Measurements from ENCODE around the gene MLLT10. TPM values are rescaled to one million over a fixed set of nuclear protein-coding genes. Genes with fewer than 3 reads are reported as not detected.
"Not testable (repeated sequence)": the region's sequence is repeated elsewhere in the genome, so short reads cannot be mapped to it uniquely, and the experiment has no call there.

The MLLT10 gene
- total RNA-seq, 1 donor from 2014 or later, result 65.6 TPM

- no peak for DNase-seq (ENCODE audit: low spot score, unreplicated experiment)
- Mint-ChIP-seq H3K27ac (peak overlapping the region; percentile 45), H3K4me3 (ENCODE audit: low read depth) (peak overlapping the region; percentile 60), H3K27me3 (no peaks in the 10 kb centered on the region), H3K4me1 (ENCODE audit: low read depth) (peaks cover 14% of the 10 kb centered on the region), H3K9me3 (ENCODE audit: low read depth) (no peaks in the 10 kb centered on the region), H3K36me3 (ENCODE audit: insufficient read depth) (peaks cover 15% of the 10 kb centered on the region)
- TF ChIP-seq, protein P1, sequence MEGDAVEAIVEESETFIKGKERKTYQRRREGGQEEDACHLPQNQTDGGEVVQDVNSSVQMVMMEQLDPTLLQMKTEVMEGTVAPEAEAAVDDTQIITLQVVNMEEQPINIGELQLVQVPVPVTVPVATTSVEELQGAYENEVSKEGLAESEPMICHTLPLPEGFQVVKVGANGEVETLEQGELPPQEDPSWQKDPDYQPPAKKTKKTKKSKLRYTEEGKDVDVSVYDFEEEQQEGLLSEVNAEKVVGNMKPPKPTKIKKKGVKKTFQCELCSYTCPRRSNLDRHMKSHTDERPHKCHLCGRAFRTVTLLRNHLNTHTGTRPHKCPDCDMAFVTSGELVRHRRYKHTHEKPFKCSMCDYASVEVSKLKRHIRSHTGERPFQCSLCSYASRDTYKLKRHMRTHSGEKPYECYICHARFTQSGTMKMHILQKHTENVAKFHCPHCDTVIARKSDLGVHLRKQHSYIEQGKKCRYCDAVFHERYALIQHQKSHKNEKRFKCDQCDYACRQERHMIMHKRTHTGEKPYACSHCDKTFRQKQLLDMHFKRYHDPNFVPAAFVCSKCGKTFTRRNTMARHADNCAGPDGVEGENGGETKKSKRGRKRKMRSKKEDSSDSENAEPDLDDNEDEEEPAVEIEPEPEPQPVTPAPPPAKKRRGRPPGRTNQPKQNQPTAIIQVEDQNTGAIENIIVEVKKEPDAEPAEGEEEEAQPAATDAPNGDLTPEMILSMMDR (IDR thresholded peaks at IDR 0.05; ENCODE audit: unreplicated experiment), result no peak
Measured at GRCh38 chr10:21536874-21537273, 2.8 kb downstream of the MLLT10 start.

- not testable (repeated sequence) for DNase-seq (ENCODE audit: low spot score, unreplicated experiment); H3K4me3 Mint-ChIP-seq (ENCODE audit: low read depth); H3K9me3 Mint-ChIP-seq (ENCODE audit: low read depth); H3K27me3 Mint-ChIP-seq; H3K27ac Mint-ChIP-seq; H3K4me1 Mint-ChIP-seq (ENCODE audit: low read depth)
- H3K36me3 Mint-ChIP-seq (ENCODE audit: insufficient read depth), result peaks cover 42% of the 10 kb centered on the region
Measured at GRCh38 chr10:21540701-21541100, 6.7 kb downstream of the MLLT10 start.

- Mint-ChIP-seq H3K4me3 (ENCODE audit: low read depth) (no peak overlapping the region), H3K9me3 (ENCODE audit: low read depth) (no peaks in the 10 kb centered on the region), H3K36me3 (ENCODE audit: insufficient read depth) (peaks cover 45% of the 10 kb centered on the region), H3K27ac (no peak overlapping the region), H3K4me1 (ENCODE audit: low read depth) (no peaks in the 10 kb centered on the region), H3K27me3 (no peaks in the 10 kb centered on the region)
- TF ChIP-seq, protein P1 (IDR thresholded peaks at IDR 0.05; ENCODE audit: unreplicated experiment), result no peak
- DNase-seq (ENCODE audit: low spot score, unreplicated experiment), result no peak
Measured at GRCh38 chr10:21547246-21547645, 13.2 kb downstream of the MLLT10 start.

DNA sequence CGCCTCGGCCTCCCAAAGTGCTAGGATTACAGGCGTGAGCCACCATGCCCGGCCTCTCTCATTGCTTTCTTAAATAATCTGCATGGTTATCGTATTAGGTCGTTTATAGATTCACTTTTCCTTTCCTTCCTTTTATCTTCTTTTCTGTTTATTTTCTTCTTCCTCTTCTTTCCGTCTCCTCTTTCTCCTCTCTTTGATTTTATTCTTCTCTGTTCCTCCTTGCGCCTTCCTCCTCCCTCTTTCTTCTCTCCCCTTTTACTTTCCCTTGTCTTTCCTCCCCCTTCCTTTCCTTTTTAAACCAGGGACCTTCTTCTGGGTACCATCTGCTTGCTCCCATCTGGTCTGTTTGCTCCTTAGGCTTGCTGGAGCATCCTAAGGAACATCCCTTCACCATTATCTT is 18.6 kb downstream of the MLLT10 start:
- Mint-ChIP-seq H3K27me3 (no peaks in the 10 kb centered on the region), H3K4me1 (ENCODE audit: low read depth) (no peaks in the 10 kb centered on the region), H3K9me3 (ENCODE audit: low read depth) (no peaks in the 10 kb centered on the region), H3K4me3 (ENCODE audit: low read depth) (no peak overlapping the region), H3K36me3 (ENCODE audit: insufficient read depth) (peaks cover 40% of the 10 kb centered on the region), H3K27ac (peak overlapping the region; percentile 75)
- TF ChIP-seq, protein P1 (IDR thresholded peaks at IDR 0.05; ENCODE audit: unreplicated experiment), result no peak
- DNase-seq (ENCODE audit: low spot score, unreplicated experiment), result no peak

- Mint-ChIP-seq H3K4me3 (ENCODE audit: low read depth) (no peak overlapping the region), H3K4me1 (ENCODE audit: low read depth) (peaks cover 3% of the 10 kb centered on the region), H3K27me3 (no peaks in the 10 kb centered on the region), H3K36me3 (ENCODE audit: insufficient read depth) (peaks cover 43% of the 10 kb centered on the region), H3K27ac (no peak overlapping the region), H3K9me3 (ENCODE audit: low read depth) (peaks cover 4% of the 10 kb centered on the region)
- TF ChIP-seq, protein P1 (IDR thresholded peaks at IDR 0.05; ENCODE audit: unreplicated experiment), result no peak
- no peak for DNase-seq (ENCODE audit: low spot score, unreplicated experiment)
Measured at GRCh38 chr10:21556527-21556926, 22.5 kb downstream of the MLLT10 start.

- not testable (repeated sequence) for H3K4me3 Mint-ChIP-seq (ENCODE audit: low read depth); H3K4me1 Mint-ChIP-seq (ENCODE audit: low read depth); H3K27me3 Mint-ChIP-seq; DNase-seq (ENCODE audit: low spot score, unreplicated experiment); H3K9me3 Mint-ChIP-seq (ENCODE audit: low read depth)
- H3K36me3 Mint-ChIP-seq (ENCODE audit: insufficient read depth), result peaks cover 46% of the 10 kb centered on the region
- peak overlapping the region; percentile 25 for H3K27ac Mint-ChIP-seq
Measured at GRCh38 chr10:21558984-21559383, 25.0 kb downstream of the MLLT10 start.
